GM18508 (cell line): ENCODE data around the gene TLE4.

Source experiments
- ATAC-seq: cut with Tn5 transposase; IDR thresholded peaks from one replicate; pipeline ENCODE4 v1.9.1; 2021; ENCODE audit warnings: moderate number of reproducible peaks; ENCODE audit not compliant: insufficient read depth, unreplicated experiment

The TLE4 gene

GRCh38 chr9:79660615-79661014, 88.8 kb downstream of the TLE4 start:
- no peak for ATAC-seq

- no peak for ATAC-seq
These were observed 89.5 kb downstream of the TLE4 start for GRCh38 chr9:79661279-79661678.

GRCh38 chr9:79661886-79662536, 90.2 kb downstream of the TLE4 start:
- ATAC-seq: no peak

GRCh38 chr9:79662537-79662956, 90.8 kb downstream of the TLE4 start:
- ATAC-seq: no peak

GRCh38 chr9:79663300-79663699, 91.5 kb downstream of the TLE4 start:
- no peak for ATAC-seq

GRCh38 chr9:79663878-79664277, 92.1 kb downstream of the TLE4 start:
- ATAC-seq: no peak

- ATAC-seq: no peak
These were observed 92.6 kb downstream of the TLE4 start for GRCh38 chr9:79664375-79664831.

GRCh38 chr9:79665369-79665768, 93.6 kb downstream of the TLE4 start:
- ATAC-seq: no peak

- no peak for ATAC-seq
These were observed 94.2 kb downstream of the TLE4 start for GRCh38 chr9:79665931-79666330.

GRCh38 chr9:79667120-79667519, 95.4 kb downstream of the TLE4 start:
- no peak for ATAC-seq

- no peak for ATAC-seq
These were observed 96.2 kb downstream of the TLE4 start for GRCh38 chr9:79667817-79668436.

- ATAC-seq: no peak
These were observed 97.2 kb downstream of the TLE4 start for GRCh38 chr9:79668956-79669355.

GRCh38 chr9:79670269-79670961, 98.7 kb downstream of the TLE4 start:
- no peak for ATAC-seq

- no peak for ATAC-seq
These were observed 99.8 kb downstream of the TLE4 start for GRCh38 chr9:79671558-79671957.

- no peak for ATAC-seq
These were observed 100.5 kb downstream of the TLE4 start for GRCh38 chr9:79672236-79672635.

GRCh38 chr9:79672891-79673290, 101.1 kb downstream of the TLE4 start:
- no peak for ATAC-seq

GRCh38 chr9:79673614-79674013, 101.8 kb downstream of the TLE4 start:
- ATAC-seq: peak; percentile 78

- no peak for ATAC-seq
These were observed 102.5 kb downstream of the TLE4 start for GRCh38 chr9:79674052-79674777.

- no peak for ATAC-seq
These were observed 109.8 kb downstream of the TLE4 start for GRCh38 chr9:79681576-79681975.

- no peak for ATAC-seq
These were observed 110.4 kb downstream of the TLE4 start for GRCh38 chr9:79682076-79682736.
